HG02885 (cell line): Measurements from ENCODE around the gene IL18R1.

Experiments
- ATAC-seq: cut with Tn5 transposase; IDR thresholded peaks from one replicate; pipeline ENCODE4 v1.9.1; 2021; ENCODE audit warnings: mild to moderate bottlenecking; ENCODE audit not compliant: unreplicated experiment, poor library complexity

IL18R1 gene

DNA sequence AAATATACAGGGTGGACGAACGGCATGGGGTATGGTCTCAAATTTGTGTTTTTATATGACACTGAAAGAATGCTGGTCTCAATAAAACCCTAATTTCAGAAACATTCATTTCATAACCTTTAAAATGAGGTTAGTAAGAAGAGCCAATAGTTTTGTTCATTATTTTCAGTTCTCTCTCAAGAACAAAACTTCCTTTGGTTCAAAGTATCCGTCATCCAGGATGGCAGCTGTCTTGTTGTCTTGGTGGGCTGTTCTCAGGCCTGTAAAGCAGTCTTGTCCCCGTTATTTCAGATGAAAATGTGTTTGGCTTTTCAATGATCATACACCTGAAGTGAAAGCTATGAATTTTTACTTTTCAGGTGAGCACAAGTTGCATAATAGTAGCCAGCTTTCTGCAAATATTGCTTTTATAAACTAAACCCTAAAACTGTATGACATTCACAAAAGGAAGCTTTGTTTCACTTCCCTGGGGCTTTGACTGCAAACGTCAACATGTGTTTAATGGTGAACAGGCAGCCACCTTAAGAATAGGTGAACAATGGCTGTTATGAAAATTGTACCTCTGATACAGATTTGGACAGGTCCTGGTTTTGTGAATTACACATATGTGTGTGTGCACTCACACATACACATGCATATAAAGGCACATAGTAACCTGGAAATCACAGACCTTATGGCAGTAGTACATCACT, 70.0 kb downstream of the IL18R1 start:
- ATAC-seq: no peak

DNA sequence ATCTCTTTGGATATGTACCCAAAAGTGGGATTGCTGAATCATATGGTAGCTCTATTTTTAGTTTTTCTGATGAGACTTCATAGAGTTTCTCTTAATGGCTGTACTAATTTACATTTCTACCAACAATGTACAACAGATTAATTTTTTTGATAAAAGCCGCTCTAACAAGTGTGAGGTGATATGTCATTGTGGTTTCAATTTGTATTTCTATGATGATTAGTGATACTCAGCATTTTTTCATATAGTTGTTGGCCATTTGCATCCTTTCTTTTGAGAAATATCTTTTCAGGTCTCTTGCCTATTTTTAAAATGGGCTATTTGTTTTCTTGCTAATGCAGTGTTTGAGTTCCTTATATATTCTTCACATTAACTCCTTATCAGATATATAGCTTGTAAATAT, 71.7 kb downstream of the IL18R1 start:
- ATAC-seq: no peak

DNA sequence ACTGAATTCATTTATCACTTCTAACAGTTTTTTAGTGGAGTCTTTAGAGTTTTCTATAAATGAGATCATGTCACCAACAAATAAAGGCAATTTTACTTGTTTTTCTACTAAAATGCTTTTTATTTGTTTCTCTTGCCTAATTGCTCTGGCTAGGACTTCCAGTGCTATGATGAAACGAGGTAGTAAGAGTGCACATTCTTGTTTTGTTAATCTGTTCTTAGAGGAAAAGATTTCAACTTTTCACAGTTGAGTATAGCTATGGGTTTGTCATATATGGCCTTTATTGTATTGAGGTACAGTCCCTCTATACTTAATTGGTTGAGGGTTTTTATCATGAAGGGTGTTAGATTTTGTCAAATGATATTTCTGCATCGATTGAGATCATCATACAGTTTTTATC, 73.0 kb downstream of the IL18R1 start:
- ATAC-seq: no peak

DNA sequence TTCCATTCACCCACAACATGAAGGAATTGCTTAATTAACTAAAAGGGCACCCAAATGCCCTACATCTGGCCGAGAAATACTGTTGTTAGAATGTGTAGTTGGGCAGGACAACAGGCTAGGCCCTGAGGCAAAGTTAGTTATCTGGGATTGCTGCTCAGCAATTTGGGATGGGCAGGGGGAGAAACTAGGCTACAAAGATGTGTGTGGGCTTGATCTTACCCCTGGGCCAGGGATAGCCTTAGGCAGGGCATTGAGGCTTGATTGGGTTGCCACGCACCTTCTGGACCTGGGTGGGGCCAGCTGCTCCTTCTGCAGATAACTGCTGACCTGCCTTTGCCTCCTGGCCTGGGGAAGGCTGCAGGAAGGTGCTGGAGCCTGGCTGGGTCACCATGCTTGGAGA, 76.8 kb downstream of the IL18R1 start:
- no peak for ATAC-seq

DNA sequence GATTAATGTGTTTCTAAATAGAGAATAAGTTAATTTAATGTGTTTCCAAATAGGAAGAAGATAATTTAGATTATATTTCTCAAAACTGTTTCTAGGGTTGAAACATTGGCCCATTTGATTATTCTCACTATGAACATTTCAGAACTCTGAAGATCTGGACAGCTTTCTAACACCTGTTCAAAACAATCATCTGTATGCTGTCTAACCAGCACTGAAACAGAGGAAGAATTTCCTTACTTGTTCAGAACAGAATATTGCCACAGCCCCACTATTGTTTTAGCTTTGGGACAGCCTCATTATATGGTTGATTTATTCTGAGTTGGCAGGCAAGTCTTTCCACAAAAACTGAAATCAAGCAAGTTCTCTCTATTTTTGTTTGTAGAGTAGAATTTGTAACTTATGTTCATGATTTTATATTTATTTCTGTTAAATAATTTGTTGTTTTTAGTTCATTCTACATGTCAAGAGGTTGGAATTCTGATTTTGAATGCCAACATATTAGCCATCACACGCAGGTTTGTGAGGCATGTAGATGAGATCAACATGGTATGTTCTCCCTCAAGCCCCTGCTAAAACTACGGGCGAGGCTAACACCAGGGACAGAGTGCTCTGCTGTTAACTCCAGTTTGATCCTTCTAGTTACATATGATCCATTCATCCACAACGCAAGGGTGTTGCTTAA, 78.5 kb downstream of the IL18R1 start:
- no peak for ATAC-seq

DNA sequence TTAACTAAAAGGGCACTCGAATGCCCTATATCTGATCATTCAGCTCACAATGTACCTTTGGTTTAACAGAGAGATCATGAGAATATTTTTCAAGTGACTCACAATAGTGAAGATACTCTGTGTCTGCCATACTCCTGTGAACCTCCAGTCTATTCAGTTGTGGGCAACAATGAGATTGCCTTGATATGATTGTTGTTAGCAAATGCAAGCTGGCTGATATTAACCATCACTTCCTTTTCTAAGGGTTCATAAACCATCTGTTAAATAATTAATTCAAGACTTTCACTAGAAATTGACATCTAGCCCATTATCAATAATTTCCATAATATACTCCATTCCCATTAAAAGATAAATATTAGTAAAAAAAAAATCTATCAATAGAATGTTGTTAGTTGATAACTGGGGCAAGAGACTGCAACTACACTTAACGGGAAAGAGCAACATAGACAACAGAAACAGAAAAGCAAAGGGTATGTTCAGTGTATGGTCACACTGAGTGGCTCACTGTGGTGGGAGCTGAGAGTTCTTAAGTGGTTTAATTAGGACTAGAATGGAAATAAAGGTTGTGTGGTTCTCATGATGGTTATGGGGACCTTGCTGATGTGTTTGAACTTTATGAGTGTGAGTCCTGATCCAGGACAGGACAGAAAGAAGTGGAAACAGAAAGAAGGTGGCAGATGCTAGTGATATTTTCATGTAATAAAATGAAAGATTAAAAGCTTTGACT, 79.2 kb downstream of the IL18R1 start:
- ATAC-seq: peak; percentile 67

DNA sequence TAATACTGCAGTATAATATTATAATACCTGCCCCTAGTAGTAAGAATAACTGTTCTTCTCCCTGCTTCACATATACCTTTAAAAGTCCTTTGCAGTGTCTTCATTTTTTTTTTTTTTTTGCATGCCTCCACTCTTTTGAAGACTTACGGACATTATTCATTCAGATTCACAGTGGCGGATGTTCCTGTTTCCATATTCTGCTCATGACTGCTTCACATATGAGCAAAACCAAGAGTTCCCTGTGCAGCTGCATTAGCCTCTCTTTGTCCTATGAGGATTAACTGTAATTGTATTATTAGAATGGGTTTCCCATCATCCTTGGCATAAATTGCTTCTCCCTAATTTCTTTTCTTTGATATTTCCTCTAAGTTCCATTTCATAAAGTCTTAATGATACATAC, 80.1 kb downstream of the IL18R1 start:
- no peak for ATAC-seq

DNA sequence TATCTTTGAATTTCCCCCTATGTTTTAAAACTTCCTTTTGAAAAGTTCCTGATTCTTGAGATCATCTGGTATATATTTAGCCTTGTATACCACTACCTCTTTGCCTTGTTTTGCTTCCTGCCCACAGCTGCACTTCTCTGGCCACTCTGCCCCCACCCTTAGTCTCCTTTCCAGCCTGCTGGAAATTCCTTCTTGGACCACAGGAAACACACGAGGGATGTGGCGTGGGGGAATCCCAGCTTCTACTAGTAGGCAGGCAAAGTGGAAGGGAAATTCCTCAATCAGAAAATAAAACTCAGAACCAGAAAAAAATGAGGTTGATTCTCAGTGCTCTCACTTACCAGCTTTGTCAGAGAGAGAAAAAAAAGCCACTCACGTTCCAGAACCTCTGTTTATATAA, 80.7 kb downstream of the IL18R1 start:
- ATAC-seq: peak; percentile 37

DNA sequence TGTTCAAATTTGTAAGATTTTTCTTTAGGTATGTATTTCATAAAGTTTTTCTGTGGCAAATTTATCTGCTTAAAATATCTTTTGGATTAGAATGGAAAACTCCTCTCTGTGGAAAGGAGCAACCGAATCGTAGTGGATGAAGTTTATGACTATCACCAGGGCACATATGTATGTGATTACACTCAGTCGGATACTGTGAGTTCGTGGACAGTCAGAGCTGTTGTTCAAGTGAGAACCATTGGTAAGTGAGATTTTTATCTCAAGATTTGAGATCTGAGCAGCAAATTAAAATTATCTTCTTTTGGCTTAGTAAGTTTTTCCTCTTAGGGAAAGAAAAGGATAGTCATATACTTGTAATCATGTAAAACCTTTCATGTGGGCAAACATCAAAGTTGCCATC, 81.5 kb downstream of the IL18R1 start:
- ATAC-seq: no peak

DNA sequence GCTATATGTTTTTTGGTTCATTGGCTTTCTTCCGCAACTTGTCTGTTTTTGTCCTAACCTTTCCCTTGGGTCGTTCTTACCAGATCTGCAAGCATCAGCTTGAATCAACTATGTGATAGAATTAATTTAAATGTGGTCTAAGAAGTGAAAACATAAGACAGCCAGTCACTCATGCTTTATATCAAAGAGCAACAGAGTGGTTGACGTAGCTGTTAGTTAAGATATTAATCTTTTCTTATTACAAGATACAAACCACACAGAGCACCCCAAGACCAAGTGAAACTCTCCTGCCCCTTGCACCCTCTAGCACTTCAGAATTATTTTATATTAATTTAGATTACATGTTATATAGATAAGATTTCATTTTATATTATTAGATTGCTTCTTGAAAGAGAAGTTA, 82.5 kb downstream of the IL18R1 start:
- no peak for ATAC-seq

DNA sequence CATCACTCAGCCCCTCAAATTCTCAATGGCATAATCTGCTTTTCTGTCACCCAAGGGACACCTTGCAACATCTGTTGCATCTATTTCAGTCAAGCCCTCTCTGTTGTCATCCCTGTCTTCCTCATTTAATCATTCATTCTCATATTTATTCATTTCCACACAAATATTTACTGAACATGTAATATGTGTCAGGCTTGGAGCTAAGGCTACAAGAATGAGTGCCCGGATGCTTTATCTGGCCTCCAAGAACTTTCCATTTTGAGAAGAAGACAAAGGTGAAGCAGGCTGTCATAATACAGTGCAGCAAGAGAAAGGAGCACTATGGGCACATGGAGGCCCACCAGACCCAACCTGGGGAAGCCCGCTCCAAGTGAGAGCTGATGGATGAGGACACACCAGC, 83.0 kb downstream of the IL18R1 start:
- no peak for ATAC-seq

DNA sequence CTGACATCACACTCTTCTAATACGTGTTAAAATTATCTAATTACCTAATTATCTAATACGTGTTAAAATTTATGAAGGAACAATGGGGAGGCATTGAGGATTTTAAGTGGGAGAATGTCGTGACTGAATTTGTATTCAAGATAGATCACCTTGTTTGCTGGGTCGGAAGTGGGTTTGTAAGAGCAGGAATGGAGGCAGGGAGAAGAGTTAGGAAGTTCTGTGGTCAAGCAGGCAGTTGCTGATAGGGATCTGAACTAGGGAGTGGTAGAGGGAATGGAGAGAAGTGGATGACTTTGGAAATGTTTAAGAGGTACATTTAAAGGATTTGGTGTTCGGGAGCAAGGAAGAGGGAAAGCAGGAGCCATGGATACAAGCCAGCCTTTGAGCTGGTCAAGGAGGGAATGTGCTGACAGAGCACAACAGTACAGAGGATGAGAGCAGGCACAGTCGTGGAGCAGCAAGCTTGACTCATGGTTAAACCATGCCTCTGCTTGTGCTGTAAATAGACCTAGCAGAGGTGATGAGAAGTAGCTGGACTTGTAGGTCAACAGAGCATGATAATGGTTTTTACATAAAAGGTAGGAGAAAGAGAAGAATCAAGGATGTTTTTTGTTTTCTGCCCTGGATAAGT, 83.6 kb downstream of the IL18R1 start:
- no peak for ATAC-seq

DNA sequence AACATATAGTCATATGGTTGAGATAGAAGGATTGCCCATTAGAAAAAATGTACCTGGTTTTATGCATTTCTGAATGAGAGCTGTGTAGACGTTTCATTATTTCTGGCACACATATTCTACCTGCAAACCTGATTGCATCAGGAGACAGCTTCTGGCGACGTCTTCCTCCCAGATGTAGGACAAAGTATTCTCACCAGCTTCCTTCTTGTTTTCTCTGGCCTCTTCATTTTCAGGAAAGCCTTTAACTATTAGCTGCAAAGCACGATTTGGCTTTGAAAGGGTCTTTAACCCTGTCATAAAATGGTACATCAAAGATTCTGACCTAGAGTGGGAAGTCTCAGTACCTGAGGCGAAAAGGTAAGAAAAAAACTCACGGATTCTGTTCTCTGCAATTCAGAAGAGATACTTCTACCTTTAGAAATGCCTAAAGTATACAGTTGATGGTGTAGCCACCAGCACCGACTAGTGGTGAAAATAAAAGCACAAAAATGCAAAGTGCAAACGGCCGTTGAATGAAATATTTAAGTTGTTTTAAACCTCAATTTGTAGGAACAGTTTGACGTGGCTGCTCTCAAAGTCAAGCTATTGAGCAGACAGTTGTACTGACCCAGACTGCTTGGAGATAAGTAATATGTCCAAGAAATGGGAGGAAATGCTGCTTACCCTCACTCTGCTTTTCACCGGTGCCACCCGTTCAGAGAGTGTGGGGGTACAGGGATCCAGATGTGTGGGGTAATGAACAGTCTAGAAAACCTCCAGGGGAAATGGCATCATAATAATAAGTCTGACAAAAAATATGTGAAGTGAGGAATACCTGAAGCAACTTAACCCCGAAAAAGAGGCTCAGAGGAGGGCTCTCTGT, 87.6 kb downstream of the IL18R1 start:
- ATAC-seq: peak; percentile 80

DNA sequence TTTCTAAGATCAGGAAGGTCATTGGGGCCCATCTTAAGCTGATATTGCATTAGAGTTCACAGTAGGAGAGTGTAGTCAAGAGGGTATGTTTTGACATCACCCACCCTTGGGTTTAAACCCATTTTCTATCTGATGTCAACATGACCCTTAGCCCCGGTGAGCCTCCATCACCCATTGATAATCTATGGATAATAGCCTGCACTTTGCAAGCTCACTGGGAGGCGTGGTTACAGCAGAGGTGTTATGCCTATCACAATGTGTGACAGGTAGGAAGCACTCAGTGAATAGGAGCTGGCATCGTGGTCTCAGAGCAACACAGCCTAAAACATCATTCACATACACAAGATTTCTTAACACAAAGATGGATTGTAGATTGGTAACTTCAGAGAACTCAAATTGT, 88.6 kb downstream of the IL18R1 start:
- no peak for ATAC-seq

DNA sequence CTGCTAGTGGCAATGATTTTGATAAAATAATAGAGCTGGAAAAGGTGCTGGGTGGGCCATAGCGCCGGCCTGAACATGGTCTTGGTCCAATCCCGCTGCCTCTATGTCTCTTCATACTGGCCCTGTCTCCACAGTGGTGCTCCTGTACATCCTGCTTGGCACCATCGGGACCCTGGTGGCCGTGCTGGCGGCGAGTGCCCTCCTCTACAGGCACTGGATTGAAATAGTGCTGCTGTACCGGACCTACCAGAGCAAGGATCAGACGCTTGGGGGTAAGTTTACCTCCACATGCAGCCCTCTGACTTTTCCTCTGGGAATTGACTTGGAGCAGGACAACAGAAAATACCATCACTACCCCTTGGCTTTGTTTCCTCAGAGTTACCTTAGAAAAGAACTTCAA, 91.3 kb downstream of the IL18R1 start:
- ATAC-seq: no peak
